IMR-90 (cell line): ENCODE measurements around the gene MTUS2.

Source experiments
- CEBPB ChIP-seq: IDR thresholded peaks from 2 replicates; pipeline ENCODE4 v1.6.1; 2012; ENCODE audit warnings: low read depth, low read length, improper control_type of control experiment
- POLR2A ChIP-seq: IDR thresholded peaks from 2 replicates; pipeline ENCODE4 v1.6.1; 2012; ENCODE audit warnings: mild to moderate bottlenecking, low read depth, low read length
- RAD21 ChIP-seq: IDR thresholded peaks from 2 replicates; pipeline ENCODE4 v1.6.1; 2012; ENCODE audit warnings: low read length, improper control_type of control experiment
- RFX5 ChIP-seq: IDR thresholded peaks from 2 replicates; pipeline ENCODE4 v1.8.0; 2012; ENCODE audit warnings: low read depth, mild to moderate bottlenecking, low read length, moderate library complexity
- TF ChIP-seq, protein P1 (sequence below): conservative IDR thresholded peaks from 2 replicates; pipeline ENCODE4 v1.5.1; 2012; ENCODE audit warnings: mild to moderate bottlenecking, low read depth, low read length, improper control_type of control experiment
- TF ChIP-seq, protein P2 (sequence below): fragments of 150-350 bp; IDR thresholded peaks from 2 replicates; pipeline ENCODE4 v1.6.1; 2017; ENCODE audit warnings: mild to moderate bottlenecking, antibody characterized with exemption, low read length, low read depth

DNA sequence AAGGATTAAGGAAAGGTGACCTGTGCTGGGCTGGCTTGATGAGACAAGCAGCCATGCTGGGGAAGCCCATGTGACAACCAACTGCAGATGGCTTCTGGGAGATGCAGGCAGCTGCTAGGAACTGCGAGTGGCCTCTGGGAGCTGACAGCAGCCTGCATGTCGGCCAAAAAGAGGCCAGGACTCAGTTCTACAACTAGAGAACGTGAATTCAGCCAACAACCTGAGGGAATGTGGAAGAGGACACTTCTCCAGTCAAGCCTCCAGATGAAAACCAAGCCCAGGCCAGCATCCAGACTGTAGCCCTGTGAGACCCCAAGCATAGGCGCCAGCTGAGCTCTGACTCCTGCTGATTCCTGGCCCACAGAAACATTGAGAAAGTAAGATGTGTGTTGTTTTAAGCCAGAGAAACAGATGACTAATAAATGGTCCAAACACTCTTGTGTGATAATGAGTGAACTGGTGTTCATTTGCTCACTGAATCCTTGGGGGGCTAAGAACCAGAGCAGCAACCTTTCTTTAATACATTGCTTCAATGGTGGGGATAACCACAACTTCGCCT, 730.4 kb downstream of the MTUS2 start:
- no peak for TF ChIP-seq POLR2A
- TF ChIP-seq CEBPB = no peak
- TF ChIP-seq, protein P1, sequence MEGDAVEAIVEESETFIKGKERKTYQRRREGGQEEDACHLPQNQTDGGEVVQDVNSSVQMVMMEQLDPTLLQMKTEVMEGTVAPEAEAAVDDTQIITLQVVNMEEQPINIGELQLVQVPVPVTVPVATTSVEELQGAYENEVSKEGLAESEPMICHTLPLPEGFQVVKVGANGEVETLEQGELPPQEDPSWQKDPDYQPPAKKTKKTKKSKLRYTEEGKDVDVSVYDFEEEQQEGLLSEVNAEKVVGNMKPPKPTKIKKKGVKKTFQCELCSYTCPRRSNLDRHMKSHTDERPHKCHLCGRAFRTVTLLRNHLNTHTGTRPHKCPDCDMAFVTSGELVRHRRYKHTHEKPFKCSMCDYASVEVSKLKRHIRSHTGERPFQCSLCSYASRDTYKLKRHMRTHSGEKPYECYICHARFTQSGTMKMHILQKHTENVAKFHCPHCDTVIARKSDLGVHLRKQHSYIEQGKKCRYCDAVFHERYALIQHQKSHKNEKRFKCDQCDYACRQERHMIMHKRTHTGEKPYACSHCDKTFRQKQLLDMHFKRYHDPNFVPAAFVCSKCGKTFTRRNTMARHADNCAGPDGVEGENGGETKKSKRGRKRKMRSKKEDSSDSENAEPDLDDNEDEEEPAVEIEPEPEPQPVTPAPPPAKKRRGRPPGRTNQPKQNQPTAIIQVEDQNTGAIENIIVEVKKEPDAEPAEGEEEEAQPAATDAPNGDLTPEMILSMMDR = no peak
- TF ChIP-seq RFX5 = no peak
- no peak for TF ChIP-seq RAD21
- TF ChIP-seq, protein P2, sequence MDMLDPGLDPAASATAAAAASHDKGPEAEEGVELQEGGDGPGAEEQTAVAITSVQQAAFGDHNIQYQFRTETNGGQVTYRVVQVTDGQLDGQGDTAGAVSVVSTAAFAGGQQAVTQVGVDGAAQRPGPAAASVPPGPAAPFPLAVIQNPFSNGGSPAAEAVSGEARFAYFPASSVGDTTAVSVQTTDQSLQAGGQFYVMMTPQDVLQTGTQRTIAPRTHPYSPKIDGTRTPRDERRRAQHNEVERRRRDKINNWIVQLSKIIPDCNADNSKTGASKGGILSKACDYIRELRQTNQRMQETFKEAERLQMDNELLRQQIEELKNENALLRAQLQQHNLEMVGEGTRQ = no peak
